Left lung (tissue), 10 donors: ENCODE measurements around the gene CASKIN2. TPM values are rescaled to one million over a fixed set of nuclear protein-coding genes. Genes with fewer than 3 reads are reported as not detected.

Source experiments
- ATAC-seq: fragments of 200-7000 bp; cut with Tn5 transposase; one replicate; pipeline ENCODE4 v1.9.1; 2020; ENCODE audit warnings: moderate library complexity
- DNase-seq, 4 donors: peaks; one replicate each; pipeline ENCODE4 v3.0.0-alpha.2; 2013 to 2020
- H3K27ac ChIP-seq, 2 donors: fragments of 200-600 bp; sonication (generic) in 1 of 2; one replicate each; pipeline versions ENCODE4 v1.5.0 to v1.8.0; 2020 to 2021
- H3K27me3 ChIP-seq, 2 donors: fragments of 200-600 bp; sonication (generic) in 1 of 2; one replicate each; pipeline versions ENCODE4 v1.5.0 to v1.8.0; 2020 to 2021
- H3K36me3 ChIP-seq, 2 donors: fragments of 200-600 bp; sonication (generic) in 1 of 2; one replicate each; pipeline versions ENCODE4 v1.5.0 to v1.8.0; 2020 to 2021
- H3K4me1 ChIP-seq, 2 donors: fragments of 200-600 bp; one replicate each; pipeline ENCODE4 v1.8.0; 2021
- H3K4me3 ChIP-seq, 2 donors: fragments of 200-600 bp; sonication (generic) in 1 of 2; one replicate each; pipeline versions ENCODE4 v1.5.0 to v1.8.0; 2020 to 2021; ENCODE audit warnings: mild to moderate bottlenecking in 1 of 2
- H3K9me3 ChIP-seq, 2 donors: fragments of 200-600 bp; sonication (generic) in 1 of 2; one replicate each; pipeline versions ENCODE4 v1.5.0 to v1.8.0; 2020 to 2021
- CTCF ChIP-seq, 2 donors: fragments of 200-600 bp; sonication (generic) in 1 of 2; IDR thresholded peaks; one replicate each; pipeline versions ENCODE4 v1.5.0 to v1.8.0; 2021; ENCODE audit warnings: antibody characterized with exemption in 2 of 2
- intact Hi-C, 2 donors: fragments of 100-400 bp; cut with DNase I; formaldehyde crosslinking; loops; one replicate each; pipeline versions ENCODE4 v1.11.2 to v1.14.2; 2022
- polyA plus RNA-seq, 6 donors: library from polyadenylated mRNA; unstranded; fragments of 120-200 nt; gene quantifications; one replicate each; pipeline ENCODE4 v1.2.1, GENCODE V29; 2013; ENCODE audit not compliant: insufficient read length in 6 of 6
- total RNA-seq, 2 donors: library from RNA; stranded (reverse); fragmentation: NEBNext Ultra II Directional; extraction: Animal tissue kit (Norgen Biotek cat#: 25700); gene quantifications; one replicate each; pipeline ENCODE4 v1.2.1, GENCODE V29; 2021
- donor health status: DM: no; HTN: yes; CAD: no.
- donor health status: DM: no; HTN: no; CAD: no.

CASKIN2 gene
- total and polyA plus RNA-seq, 8 donors, result 17.9 to 74.4 (median 28.6) TPM

GRCh38 chr17:75512926-75513640 lies 2.3 kb downstream of the CASKIN2 start:
- Histone ChIP-seq H3K9me3 (no peaks in the 10 kb centered on the region), H3K27ac (peak overlapping the region; percentile 75 to 77), H3K27me3 (peaks cover 0 to 24% of the 10 kb centered on the region in 2 donors), H3K4me1 (peaks cover 20 to 62% of the 10 kb centered on the region in 2 donors), H3K4me3 (peak overlapping the region; percentile 3 to 95), H3K36me3 (peaks cover 0 to 4% of the 10 kb centered on the region in 2 donors)
- no peak for TF ChIP-seq CTCF (IDR thresholded peaks at IDR 0.05)
- no peak for DNase-seq
- intact Hi-C loops, result no loop called here
- no peak for ATAC-seq

- Histone ChIP-seq H3K36me3 (peaks cover 0 to 16% of the 10 kb centered on the region in 2 donors), H3K27me3 (peaks cover 0 to 24% of the 10 kb centered on the region in 2 donors), H3K9me3 (no peaks in the 10 kb centered on the region), H3K4me1 (peaks cover 13 to 59% of the 10 kb centered on the region in 2 donors), H3K4me3 (peak overlapping the region in 1 of 2 donors; percentile 95), H3K27ac (peak overlapping the region; percentile 75 to 77)
- intact Hi-C loops, result no loop called here
- TF ChIP-seq CTCF (IDR thresholded peaks at IDR 0.05), result no peak
- DNase-seq (peak in 3 of 4 donors; percentile 64 to 83 (median 81)), ATAC-seq (peak; percentile 1)
These were observed 3.4 kb downstream of the CASKIN2 start for GRCh38 chr17:75511610-75512575.

GRCh38 chr17:75511270-75511609 lies 4.1 kb downstream of the CASKIN2 start:
- ATAC-seq, result no peak
- no peak for TF ChIP-seq CTCF (IDR thresholded peaks at IDR 0.05)
- H3K4me1 ChIP-seq, result peaks cover 13 to 59% of the 10 kb centered on the region in 2 donors
- H3K27me3 ChIP-seq, result peaks cover 0 to 24% of the 10 kb centered on the region in 2 donors
- H3K4me3 ChIP-seq, result peak overlapping the region in 1 of 2 donors; percentile 95
- no peak for DNase-seq
- H3K9me3 ChIP-seq, result no peaks in the 10 kb centered on the region
- H3K36me3 ChIP-seq, result peaks cover 0 to 23% of the 10 kb centered on the region in 2 donors
- intact Hi-C loops, result no loop called here
- peak overlapping the region; percentile 75 to 77 for H3K27ac ChIP-seq

- H3K4me3 ChIP-seq, result peak overlapping the region in 1 of 2 donors; percentile 16
- TF ChIP-seq CTCF (IDR thresholded peaks at IDR 0.05), result no peak
- H3K27ac ChIP-seq, result peak overlapping the region; percentile 57 to 77
- H3K9me3 ChIP-seq, result no peaks in the 10 kb centered on the region
- peaks cover 0 to 38% of the 10 kb centered on the region in 2 donors for H3K36me3 ChIP-seq
- H3K4me1 ChIP-seq, result peaks cover 13 to 53% of the 10 kb centered on the region in 2 donors
- ATAC-seq (peak; percentile 9), DNase-seq (peak in 1 of 4 donors; percentile 76)
- peaks cover 0 to 11% of the 10 kb centered on the region in 2 donors for H3K27me3 ChIP-seq
- intact Hi-C loops, result no loop called here
These were observed 5.6 kb downstream of the CASKIN2 start for GRCh38 chr17:75509528-75510258.
